GM21619 (cell line): ENCODE measurements around the gene KCNMB2.

Experiments used
- ATAC-seq: cut with Tn5 transposase; IDR thresholded peaks from one replicate; pipeline ENCODE4 v1.9.1; 2021; ENCODE audit not compliant: unreplicated experiment

KCNMB2 gene

DNA sequence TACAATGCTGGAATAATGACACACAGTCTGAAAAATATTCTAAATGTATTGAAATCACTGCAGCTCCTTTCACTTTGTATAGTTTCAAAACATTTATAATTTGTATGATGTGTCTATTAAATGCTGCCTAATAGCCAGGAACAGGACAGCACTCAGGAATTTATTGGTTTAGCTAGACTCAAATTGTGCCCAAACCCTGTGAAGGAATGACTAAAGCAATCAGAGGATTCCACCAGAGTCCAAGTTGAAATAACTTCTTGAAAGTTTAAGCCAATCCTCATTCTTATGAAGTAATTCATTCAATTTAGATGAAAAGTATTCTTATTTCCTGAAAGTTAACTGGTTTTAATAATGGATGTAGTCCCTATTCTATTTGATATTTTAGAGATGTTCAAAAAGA, 268.4 kb downstream of the KCNMB2 start:
- ATAC-seq, result no peak

DNA sequence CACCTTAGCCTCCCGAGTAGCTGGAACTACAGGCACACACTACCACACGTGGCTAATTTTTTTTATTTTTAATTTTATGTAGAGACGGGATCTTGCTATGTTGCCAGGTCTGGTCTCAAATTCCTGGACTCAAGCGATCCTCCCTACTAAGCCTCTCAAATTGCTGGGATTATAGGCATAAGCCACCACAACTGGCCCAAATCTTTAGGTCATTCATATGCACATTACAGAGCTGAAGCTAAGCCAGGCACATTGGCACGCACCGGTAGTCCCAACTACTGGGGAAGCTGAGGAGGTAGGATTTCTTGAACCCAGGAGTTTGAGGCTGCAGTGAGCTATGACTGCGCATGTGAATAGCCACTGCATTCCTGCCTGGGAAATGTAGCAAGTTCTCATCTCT, 269.5 kb downstream of the KCNMB2 start:
- ATAC-seq, result no peak

- ATAC-seq, result no peak
Measured at GRCh38 chr3:178806651-178807050, 270.4 kb downstream of the KCNMB2 start.

DNA sequence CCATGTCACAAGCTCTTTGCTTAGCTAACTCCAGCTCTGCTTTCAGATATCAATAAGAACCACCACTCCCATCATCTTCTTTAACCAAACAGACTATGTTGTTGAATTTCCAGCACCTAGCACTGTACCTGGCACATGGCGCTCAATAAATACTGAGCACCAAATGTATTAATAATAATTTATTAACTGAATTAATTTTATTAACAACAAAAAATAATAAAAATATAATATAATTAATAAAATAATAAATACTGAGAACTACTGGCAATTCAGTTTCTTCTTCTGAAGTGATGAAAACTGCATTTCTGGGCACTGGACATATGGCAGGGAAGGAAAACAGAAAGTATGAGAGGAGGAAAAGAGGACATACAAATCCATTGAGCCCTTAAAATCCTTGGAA, 271.5 kb downstream of the KCNMB2 start:
- no peak for ATAC-seq

DNA sequence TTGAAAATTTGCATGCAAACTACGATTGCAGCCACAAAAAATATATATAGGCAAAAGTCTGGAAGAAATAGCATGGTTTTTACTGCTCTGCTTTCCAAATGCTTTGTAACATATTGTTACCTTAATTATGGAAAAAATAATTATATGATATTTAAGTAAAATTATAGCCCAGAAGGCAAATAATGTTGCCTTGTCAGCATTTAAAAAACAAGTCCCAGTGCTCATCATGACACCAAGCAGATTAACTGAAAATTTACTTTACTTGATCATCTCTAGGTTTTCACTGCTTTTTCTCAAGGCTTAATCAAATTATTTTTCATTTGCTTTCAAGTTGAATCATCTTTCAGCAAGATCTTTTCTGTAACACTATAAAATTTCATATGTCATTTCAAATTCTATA, 272.5 kb downstream of the KCNMB2 start:
- ATAC-seq, result no peak

- no peak for ATAC-seq
Measured at GRCh38 chr3:178810181-178810580, 273.9 kb downstream of the KCNMB2 start.

DNA sequence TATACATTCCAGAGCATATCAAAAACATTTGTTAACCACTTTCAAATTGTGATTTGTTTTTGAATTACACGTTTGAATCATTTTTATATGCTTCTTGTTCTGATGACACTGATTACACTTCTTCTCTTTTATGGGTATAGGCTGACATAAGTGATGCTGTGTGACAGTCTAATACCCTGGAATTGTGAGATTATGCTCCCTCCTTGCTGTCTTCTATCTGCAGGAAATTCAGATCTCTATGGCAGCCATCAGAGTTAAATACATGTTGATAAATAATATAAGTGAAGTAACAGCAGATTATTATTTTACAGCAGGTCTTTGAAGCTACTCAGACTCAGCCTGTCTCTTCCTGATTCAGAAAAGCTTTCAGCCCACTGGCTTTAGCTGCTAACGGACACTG, 286.5 kb downstream of the KCNMB2 start:
- no peak for ATAC-seq

DNA sequence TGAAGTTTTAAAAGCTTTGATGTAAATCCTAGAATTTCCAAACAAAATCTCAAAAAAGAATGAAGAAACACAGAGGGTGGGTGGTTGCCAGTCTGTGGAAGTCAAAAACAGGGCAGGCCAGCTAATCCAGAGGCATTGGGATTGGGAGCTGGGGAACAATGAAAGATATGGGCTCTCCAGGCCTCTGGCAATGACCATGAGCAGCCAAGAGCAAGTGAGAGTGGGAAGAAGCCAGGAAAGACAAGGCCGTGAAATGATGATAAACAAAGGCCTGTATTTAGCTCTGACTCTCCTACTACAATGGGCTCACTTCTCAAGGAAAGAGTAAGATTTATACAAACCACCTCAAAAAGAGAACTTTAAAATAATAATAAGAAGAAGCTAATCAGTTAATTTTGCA, 286.9 kb downstream of the KCNMB2 start:
- no peak for ATAC-seq

GRCh38 chr3:178823591-178824246, 287.5 kb downstream of the KCNMB2 start:
- no peak for ATAC-seq

DNA sequence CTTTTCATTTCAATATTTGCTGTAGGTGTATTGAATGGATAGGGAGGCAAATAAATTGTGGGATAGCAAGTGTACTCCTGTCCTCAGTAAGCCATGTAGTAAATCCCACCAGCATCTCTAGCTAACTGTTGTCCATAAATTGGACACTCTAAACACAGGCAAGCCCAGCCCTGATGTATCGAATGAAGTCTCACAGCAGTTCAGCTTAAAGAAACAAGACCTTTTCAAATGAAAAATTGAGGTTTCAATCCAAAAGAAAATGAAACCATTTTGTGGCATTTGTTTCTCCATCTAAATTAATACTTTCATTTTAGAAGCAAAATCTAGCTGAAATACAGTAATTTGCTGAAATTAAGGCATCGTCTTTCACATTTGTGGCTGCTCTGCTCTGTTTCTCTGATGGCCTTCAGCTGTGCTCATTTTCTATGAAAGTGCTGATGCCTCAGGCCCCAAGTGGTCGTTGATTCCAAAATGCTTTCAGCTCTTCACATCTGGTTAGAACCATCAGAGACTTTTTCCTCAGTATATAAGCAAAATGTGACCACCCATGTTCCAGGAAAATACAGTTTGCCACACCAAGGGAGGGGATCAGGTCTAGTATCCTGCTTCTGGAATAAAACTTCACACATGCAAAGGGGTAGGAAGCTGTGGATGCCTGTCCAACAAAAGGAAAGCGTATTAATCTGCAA, 290.3 kb downstream of the KCNMB2 start:
- no peak for ATAC-seq

GRCh38 chr3:178827285-178827856, 291.1 kb downstream of the KCNMB2 start:
- ATAC-seq, result no peak

DNA sequence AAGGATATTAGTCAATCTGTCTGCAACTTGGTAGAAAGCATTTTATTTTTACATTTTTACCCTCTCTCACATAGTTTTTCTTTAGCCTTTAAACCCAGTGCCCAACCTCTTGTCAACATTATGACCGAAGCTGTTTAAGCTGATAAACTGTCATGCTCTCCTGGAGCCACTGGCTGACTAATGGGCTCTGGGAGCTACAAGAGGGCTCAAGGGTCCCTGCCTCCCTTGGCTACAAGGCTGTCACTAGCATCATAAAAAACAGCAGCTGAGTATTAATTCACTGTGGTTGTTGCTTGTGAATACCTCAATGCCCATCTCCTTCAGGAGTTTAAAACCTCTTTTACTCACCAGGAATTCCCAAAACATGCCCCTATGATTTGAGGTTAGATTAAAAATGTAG, 297.5 kb downstream of the KCNMB2 start:
- no peak for ATAC-seq

- no peak for ATAC-seq
Measured at GRCh38 chr3:178835033-178835432, 298.8 kb downstream of the KCNMB2 start.

GRCh38 chr3:178837512-178837911, 301.3 kb downstream of the KCNMB2 start:
- ATAC-seq, result no peak

DNA sequence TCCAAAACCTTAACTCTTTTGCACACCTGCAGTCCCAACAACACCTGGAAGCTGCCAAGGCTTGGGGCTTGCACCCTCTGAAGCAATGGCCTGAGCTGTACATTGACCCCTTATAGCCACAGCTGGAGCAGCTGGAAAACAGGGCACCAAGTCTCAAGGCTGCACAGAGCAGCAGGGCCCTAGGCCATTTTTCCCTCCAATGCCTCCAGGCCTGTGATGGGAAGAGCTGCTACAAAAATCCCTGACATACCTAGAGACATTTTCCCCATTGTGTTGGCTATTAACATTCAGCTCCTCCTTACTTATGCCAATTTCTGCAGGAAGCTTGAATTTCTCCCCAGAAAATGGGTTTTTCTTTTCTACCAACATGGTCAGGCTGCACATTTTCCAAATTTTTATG, 304.4 kb downstream of the KCNMB2 start:
- no peak for ATAC-seq

DNA sequence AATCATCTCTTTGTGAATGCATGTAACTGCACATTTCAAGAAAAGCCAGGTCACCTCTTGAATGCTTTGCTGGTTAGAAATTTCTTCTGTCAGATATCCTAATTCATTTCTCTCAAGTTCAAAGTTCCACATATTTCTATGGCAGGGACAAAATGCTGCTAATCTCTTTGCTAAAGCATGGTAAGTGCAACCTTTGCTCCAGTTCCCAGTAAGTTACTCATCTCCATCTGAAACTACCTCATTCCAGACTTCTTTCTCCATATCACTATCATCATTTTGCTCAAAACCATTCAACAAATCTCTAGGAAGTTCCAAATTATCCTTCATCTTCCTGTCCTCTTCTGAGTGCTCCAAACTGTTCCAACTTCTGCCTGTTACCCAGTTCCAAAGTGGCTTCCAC, 304.8 kb downstream of the KCNMB2 start:
- no peak for ATAC-seq

DNA sequence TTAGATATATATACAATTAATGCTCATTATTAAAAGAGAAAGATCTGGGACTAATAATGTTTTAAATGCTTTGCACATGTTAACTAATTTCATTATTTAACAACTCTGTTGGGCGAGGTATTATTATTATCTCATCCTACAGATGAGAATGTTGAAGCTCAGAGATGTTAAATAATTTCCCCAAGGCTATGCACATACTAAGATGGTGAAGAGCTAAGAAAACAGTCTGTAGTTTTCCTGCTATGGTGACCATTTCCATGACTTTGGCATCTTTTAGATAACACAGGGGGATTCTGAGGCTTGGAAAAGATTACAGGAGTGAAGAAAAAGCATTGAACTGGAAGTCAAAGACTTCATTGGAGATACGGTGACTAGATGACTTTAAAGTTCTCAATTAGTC, 308.7 kb downstream of the KCNMB2 start:
- ATAC-seq, result no peak

DNA sequence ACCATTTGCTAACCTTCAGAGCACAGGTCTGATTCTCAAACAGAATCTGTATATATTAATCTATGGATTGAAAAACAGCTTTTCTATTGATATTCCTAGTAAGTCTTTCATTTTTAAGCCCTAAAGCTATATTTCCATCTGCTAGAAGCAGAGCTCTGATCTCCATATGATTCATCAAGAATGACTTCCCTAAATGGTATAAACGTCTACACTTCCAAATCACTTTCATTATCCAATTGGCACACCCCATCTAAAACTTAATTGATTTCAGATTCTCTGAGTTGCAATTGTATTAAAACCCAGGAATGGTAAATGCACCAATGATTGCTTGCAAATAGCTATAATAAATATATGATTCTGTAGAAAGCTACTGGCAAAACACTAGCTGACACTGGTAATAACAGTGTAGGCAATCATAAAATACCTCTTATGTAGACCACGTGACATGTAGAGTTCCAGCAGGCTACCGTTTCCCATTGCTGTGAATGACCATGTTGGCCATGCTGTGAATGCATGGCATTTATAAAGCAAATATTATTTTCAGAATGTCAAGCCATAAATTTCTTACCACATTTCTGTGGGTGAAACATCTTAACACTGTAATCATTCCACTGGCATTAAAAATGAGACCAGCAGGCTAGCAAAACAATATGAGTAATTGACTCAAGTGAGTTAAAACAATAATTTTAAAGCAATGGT, 309.3 kb downstream of the KCNMB2 start:
- ATAC-seq, result no peak

DNA sequence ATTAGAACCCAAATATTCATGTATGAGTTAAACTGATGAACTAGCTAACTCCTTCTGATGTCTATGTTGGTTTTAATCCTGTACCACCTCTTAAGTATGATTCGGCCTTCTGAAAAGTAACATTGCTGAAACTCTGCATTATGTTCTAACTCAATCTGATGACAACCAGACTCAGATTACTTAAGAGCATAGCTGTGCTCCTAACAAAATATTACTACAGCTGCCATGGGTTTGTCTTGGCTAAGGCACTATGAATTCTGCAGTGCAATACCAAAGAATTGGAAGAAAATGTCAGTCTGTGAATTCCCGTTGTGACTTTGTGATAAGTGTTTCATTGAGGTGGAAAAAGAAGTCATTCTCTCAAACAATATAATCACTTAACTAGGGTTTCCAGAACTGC, 311.0 kb downstream of the KCNMB2 start:
- ATAC-seq, result no peak

GRCh38 chr3:178849199-178849910, 313.1 kb downstream of the KCNMB2 start:
- no peak for ATAC-seq

DNA sequence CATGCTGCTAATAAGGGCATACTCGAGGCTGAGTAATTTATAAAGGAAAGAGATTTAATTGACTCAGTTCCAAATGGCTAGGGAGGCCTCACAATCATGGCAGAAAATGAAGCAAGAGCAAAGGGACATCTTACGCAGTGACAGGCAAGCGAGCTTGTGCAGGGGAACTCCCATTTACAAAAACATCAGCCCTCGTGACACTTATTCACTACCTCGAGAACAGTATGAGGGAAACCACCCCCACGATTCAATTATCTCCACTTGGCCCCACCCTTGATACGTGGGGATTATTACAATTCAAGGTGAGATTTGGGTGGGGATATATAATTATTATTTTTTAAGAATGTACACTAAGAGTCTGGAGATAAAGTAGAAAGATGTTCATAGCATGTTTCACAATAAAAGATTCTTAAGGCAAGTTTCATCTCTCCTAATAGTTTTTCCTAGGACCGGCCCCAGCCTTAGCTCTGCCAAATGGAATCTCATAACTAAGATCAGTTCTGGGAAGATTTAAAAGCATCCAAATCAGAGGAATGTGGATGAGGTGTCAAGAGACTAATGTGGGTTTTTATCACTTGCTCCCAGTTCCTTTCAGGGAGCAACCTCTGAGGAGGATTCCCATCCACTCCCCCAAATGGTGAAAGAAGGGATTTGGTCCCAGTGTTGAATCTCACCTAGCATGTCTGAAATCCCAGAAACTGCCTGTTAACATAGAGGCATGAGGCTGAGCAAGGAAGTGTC, 314.4 kb downstream of the KCNMB2 start:
- ATAC-seq, result no peak
